Activated CD8-positive, alpha-beta memory T cell treated with anti-CD3 and anti-CD28 coated beads for 4 hours (primary cell): Measurements from ENCODE around the gene KCNK17.
"Not testable (repeated sequence)": the region's sequence is repeated elsewhere in the genome, so short reads cannot be mapped to it uniquely, and the experiment has no call there.

Experiments used
- DNase-seq, 2 donors: peaks; one replicate each; pipeline ENCODE4 v3.0.0-alpha.2; 2020; ENCODE audit warnings: low read depth in 2 of 2

The KCNK17 gene

DNA sequence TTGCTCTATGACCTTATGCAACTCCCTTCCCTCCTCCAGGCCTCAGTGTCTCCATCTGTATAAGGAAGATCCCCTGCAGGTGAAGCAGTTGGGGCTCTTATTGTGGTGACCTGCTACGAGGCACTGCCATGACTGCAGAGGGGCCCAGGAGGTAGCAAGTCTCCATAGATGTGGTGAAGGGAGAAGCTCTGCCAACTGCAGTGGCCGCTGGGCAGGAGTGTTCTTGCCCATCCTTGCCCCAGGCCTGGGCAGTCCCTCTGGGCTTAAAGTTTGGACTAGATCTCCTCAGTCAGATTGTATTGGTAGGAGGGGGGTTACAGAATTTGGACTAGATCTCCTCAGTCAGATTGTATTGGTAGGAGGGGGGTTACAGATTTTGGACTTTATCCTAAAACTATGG, 12.2 kb downstream of the KCNK17 start:
- DNase-seq, result no peak

- no peak for DNase-seq
These were observed 12.6 kb downstream of the KCNK17 start for GRCh38 chr6:39301606-39302005.

DNA sequence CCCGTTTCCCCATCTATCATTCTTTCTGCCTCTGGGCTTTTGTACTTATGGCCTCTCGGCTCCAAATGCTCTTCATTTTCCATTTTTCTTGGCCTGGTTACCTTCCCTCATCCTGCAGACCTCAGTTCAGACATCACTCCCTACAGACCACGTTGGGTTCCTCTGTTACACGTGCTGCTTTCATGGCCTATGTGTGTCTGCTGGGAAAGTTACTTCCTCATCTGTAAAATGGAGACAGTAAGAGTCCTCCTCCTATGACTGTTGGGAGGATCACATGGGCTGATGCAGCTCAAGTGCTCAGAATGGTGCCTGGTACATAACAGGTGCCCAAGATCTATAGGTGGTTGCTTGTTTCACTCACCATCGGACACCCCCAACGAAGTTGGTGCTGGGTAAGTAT, 13.5 kb downstream of the KCNK17 start:
- no peak for DNase-seq

- no peak for DNase-seq
These were observed 16.2 kb downstream of the KCNK17 start for GRCh38 chr6:39298061-39298460.

- DNase-seq, result no peak
These were observed 17.2 kb downstream of the KCNK17 start for GRCh38 chr6:39296745-39297640.

- no peak for DNase-seq
These were observed 18.6 kb downstream of the KCNK17 start for GRCh38 chr6:39295611-39296011.

DNA sequence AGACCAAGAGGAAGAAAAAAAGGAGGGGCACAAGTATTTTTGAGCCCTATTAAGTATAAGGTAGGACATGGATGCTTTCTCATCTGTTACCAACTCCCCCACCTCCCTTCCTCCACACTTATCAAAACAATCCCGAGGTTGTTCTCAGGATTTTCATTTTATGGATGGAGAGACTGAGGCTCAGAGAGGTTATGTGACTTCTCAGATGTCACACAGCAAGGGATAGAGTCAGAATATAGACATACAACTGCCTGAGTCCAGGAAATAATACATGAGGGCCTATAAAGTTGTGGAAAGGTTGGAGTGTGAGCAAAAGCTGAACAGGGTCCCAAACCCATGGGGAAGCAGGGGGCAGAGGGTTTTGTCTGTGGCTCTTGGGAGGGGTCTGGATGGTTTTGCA, 19.3 kb downstream of the KCNK17 start:
- DNase-seq, result no peak

DNA sequence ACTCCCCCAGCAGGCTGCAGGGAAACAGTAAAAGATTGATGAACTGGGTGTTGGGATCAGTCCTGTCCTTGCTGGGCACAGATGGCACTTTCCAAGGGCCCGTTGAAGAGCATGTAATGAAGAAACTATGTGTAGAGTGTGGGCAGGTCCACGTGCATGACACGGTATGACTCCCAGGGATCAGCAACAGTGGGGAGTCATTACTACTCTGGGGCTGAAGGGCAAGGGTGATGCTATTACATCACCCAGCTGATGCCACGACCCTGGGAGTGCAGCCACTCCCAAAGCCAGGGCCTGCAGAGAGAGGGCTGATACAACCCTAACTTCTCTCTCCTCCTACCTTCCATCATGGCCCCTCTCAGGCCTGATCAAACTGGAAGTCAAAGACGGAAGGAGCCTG, 20.1 kb downstream of the KCNK17 start:
- no peak for DNase-seq

GRCh38 chr6:39292637-39293036, 21.6 kb downstream of the KCNK17 start:
- no peak for DNase-seq

DNA sequence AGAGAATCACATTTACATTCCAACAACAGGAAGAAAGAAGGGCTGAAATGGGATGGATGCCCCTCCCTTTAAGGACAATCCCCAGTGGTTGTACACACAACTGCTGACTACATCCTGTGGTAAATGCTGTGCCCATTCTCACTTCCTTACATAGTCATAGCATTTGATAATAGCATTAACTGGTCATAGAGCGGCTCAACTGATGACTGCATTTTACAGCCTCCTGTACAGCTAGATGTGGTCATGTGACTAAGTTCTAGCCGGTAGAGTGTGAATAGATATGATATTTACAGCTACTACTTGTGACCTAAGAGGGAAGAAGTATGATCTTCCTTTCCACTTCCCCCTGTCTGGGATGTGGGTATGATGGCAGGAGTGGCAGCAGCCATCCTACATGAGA, 24.7 kb downstream of the KCNK17 start:
- DNase-seq, result no peak

DNA sequence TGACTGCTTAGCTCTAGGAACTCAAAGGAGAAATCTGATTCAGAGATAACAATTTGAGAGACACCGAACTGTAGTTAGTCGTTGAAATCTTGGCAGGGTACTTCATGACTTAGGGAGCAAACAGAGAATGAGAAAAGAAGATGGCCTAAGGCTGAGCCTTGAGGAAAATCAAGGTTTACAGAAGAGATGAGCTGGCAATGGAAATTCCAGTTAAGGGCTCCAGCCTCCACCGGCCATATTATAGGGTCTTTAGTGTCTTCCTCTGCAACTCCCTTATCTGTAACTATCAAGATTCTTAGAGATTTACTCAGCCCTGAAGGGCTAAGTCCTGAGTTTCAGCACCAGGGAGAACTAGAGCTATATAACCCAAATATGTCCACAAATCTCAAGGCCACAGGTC, 26.6 kb downstream of the KCNK17 start:
- no peak for DNase-seq

DNA sequence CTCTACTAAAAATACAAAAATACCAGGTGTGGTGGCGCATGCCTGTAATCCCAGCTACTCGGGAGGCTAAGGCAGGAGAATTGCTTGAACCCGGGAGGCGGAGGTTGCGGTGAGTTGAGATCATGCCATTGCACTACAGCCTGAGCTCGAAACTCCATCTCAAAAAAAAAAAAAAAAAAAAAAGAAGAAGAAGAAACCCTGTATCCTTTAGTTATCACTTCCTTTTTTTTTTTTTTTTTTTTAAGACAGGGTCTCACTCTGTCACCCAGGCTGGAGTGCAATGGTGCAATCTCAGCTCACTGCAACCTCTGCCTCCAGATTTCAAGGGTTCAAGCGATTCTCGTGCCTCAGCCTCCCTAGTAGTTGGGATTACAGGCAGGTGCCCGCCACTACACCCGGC, 27.6 kb downstream of the KCNK17 start:
- DNase-seq, result not testable (repeated sequence)

- DNase-seq, result no peak
These were observed 31.4 kb downstream of the KCNK17 start for GRCh38 chr6:39282774-39283173.

- DNase-seq, result no peak
These were observed 32.8 kb downstream of the KCNK17 start for GRCh38 chr6:39281312-39281980.

DNA sequence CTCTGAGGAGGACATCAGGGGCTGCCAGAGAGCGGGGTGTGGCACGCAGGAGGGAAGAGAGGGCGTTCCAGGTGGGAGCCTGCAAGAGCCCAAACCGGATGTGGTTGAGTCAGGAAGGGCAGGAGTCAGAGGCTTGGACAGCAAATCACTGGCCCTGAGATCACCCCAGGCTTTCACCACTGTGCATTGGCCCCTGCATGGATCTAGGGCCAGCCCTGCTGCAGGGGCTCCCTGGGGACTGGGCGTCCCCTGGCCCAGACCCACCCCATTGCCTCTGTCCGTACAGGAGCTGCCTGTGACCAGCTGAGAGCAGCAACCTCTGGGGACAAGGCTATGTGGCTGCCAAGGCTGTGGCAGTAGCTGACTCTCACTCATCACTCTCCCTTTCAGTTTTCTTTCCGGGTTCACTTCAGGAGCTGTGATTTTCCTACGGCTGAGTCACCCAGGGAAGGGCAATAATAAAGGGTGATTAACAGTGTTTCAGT, 33.9 kb downstream of the KCNK17 start:
- DNase-seq, result no peak

GRCh38 chr6:39279539-39279938, 34.7 kb downstream of the KCNK17 start:
- no peak for DNase-seq

DNA sequence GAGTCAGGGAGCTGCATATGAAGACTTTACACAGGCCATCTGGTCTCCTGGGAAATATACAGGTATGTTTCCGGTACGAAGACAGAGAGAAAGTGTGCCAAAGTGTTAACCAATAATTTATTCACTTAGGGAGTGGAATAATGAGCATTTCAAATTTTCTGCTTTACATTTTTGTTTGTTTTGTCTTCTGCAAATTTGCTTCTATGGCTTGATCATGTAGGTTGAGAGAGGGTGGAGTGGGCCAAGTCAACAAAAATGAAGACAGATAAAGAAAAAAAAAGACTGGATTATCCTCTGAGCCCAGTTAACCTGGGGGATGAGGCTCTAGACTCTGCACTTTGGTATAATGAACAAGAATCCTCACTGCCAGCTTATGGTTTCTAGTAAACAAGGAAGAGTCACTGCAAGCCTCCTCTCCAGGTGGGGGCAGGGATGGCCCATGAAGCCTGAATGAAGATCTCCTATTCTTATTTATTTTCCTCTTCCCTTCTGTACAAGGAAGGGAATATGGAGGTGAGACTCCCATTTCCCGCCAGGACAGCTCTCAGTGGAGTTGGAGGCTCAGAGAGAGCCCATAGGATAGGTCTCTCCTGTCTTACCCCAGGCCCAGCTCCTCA, 37.7 kb downstream of the KCNK17 start:
- DNase-seq, result no peak

GRCh38 chr6:39274903-39275302, 39.3 kb downstream of the KCNK17 start:
- no peak for DNase-seq

GRCh38 chr6:39274471-39274870, 39.7 kb downstream of the KCNK17 start:
- no peak for DNase-seq

GRCh38 chr6:39273406-39273821, 40.8 kb downstream of the KCNK17 start:
- DNase-seq, result no peak

GRCh38 chr6:39269961-39270360, 44.3 kb downstream of the KCNK17 start:
- DNase-seq, result no peak

- DNase-seq, result no peak
These were observed 45.5 kb downstream of the KCNK17 start for GRCh38 chr6:39268721-39269120.

DNA sequence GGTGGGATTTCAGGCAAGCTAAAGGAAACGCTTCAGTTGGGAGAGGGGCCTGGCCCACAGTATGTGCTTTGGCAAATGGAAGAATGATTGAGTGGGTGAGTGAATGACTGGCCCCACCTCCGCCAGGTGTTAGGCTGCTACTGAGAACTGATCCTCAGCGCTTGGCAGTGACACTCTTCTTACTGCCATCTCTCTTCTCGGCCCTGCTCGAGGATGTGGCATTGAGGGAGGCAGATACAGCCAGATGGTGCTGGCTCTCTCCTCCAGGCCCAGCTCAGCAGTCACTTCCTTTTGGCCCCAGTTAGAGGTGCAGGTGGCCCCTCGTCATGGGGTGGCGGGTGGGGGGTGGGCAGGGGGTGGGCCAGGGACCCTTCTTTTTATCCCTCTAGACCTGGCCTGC, 46.0 kb downstream of the KCNK17 start:
- no peak for DNase-seq
